Measurements from ENCODE around the gene CFB.
"Not testable (repeated sequence)": the region's sequence is repeated elsewhere in the genome, so short reads cannot be mapped to it uniquely, and the experiment has no call there.

Gene CFB

DNA sequence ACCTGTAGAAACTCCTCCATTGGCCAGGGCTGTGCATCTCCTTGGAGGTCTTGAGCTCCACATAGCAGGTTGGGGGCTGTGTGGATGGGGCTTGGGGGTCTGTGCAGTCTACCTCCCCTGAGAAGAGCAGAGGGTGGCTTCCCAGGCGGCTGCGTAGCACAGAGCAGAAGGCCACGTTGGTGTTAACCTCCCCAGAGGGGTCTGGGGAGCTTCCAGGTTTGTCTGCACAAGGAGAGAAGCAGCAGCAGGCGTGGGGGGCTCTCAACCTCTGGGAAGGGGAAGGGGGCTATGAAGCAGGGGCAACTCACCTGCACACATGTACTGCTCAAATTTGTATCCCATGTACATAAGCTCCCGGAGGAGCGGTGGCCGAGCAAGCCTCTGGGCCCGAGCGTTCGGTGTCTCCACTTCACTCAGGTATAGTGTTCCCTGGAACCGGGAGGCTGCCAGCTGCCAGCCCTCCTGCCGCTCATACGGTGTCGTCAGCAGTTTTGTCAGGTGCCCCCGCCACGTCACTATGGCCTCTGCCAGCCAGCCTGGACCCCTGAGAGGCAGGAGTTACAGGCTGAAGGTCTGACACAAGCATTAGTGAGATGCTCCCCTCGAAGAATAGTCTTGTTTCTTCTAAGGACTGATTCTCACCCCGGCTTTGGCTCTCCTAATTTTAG, 24.8 kb downstream of the CFB start:
- no peak for DNase-seq (ENCODE audit: low read depth)

GRCh38 chr6:31971279-31971992, 25.5 kb downstream of the CFB start:
- no peak for DNase-seq (ENCODE audit: low read depth)

- peak; percentile 99 for DNase-seq (ENCODE audit: low read depth)
Measured at GRCh38 chr6:31971993-31972708, 26.3 kb downstream of the CFB start, which contains the start of gene DXO. Gene DXO, minus strand, starts transcription at chr6:31972138. Its CDS starts 463 bp downstream, at chr6:31971675.

- DNase-seq (ENCODE audit: low read depth), result peak; percentile 60
Measured at GRCh38 chr6:31972709-31973350, 26.9 kb downstream of the CFB start.

- not testable (repeated sequence) for DNase-seq (ENCODE audit: low read depth)
Measured at GRCh38 chr6:31976065-31976464, 30.2 kb downstream of the CFB start.

DNA sequence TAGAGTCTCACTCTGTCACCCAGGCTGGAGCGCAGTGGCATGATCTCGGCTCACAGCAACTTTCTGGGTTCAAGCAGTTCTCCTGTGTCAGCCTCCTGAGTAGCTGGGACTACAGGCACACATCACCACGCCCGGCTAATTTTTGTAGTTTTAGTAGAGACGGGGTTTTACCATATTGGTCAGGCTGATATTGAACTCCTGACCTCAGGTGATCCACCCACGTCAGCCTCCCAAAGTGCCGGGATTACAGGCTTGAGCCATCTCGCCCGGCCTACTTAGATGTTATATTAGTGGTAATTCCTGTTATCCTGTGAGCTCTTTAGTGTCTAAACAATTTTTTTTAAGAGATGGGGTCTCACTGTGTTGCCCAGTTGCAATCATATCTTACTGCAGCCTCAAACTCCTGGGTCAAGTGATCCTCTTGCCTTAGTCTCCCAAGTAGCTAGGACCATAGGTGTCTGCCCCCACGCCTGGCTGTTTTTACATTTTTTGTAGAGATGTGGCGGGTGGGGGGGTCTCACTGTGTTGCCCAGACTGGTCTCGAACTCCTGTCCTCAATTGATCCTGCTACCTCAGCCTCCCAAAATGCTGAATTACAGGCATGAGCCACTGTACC, 32.0 kb downstream of the CFB start:
- DNase-seq (ENCODE audit: low read depth), result no peak

GRCh38 chr6:31978831-31979230, 32.9 kb downstream of the CFB start:
- no peak for DNase-seq (ENCODE audit: low read depth)

DNA sequence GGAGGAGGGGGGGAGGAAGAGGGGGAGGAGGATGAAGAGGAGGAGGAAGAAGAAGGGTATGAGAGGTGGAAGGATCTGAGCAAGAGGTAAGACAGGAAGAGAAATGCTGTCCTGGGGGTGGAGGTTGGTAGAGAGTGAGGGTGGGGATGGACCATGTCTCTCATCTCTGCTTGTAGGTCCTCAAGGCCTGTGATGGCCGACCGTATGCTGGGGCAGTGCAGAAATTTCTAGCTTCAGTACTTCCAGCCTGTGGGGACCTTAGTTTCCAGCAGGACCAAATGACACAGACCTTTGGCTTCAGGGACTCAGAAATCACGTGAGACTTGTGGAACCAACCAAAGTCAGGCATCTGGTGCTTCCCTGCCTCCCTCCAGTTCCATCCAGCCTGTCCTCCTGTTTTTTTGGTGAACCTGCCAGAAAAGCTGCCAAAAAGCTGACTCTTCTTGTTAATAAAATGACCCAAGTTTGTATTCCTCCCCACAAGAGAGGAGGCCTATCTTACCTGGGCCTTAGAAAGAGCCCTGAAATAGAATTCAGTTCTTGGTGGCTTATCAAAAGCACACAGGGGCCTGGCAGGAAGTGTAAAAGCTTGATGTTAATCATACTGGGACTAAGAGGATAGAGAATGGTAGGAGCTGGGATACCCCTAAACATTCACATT, 33.5 kb downstream of the CFB start:
- no peak for DNase-seq (ENCODE audit: low read depth)

- not testable (repeated sequence) for DNase-seq (ENCODE audit: low read depth)
Measured at GRCh38 chr6:31980195-31980876, 34.4 kb downstream of the CFB start.

GRCh38 chr6:31980998-31981397, 35.1 kb downstream of the CFB start:
- DNase-seq (ENCODE audit: low read depth), result not testable (repeated sequence)

DNA sequence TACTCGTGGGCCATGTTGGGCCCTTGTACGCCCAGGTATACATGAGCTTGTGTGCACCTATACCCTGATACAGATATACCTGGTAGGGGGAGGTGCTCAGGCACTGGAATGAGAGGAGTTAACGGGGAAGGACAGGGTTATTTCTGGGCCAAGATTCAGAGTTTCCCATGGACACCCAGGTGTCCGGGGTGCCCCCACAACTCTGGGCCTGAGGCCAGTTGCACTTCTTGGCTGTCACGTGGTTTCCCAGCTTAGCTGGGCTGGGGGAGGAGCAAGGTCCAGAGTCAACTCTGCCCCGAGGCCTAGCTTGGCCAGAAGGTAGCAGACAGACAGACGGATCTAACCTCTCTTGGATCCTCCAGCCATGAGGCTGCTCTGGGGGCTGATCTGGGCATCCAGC, 35.8 kb downstream of the CFB start, which contains the start of gene C4A:
Gene C4A, plus strand, starts transcription at position 314 of the 400 bp plus-strand sequence. Its CDS starts 51 bp downstream, at position 365.
- DNase-seq (ENCODE audit: low read depth), result not testable (repeated sequence)

- DNase-seq (ENCODE audit: low read depth), result not testable (repeated sequence)
Measured at GRCh38 chr6:31989363-31989762, 43.5 kb downstream of the CFB start.

DNA sequence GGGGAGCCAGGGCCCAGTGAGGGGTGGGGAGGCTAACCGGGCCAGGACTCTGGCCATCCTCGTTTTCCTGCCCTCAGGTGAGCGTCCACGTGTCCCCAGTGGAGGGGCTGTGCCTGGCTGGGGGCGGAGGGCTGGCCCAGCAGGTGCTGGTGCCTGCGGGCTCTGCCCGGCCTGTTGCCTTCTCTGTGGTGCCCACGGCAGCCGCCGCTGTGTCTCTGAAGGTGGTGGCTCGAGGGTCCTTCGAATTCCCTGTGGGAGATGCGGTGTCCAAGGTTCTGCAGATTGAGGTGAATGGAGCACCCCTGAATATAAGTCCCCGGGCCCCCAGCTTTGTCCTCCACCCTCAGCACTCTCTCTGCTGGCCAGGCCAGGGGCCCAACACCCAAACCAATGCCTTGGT, 48.5 kb downstream of the CFB start:
- DNase-seq (ENCODE audit: low read depth), result not testable (repeated sequence)

- DNase-seq (ENCODE audit: low read depth), result not testable (repeated sequence)
Measured at GRCh38 chr6:31996385-31996784, 50.5 kb downstream of the CFB start.

Data from amniotic epithelial cell (primary cell).